ENCODE data around the gene ZMIZ1.

ZMIZ1 gene

DNA sequence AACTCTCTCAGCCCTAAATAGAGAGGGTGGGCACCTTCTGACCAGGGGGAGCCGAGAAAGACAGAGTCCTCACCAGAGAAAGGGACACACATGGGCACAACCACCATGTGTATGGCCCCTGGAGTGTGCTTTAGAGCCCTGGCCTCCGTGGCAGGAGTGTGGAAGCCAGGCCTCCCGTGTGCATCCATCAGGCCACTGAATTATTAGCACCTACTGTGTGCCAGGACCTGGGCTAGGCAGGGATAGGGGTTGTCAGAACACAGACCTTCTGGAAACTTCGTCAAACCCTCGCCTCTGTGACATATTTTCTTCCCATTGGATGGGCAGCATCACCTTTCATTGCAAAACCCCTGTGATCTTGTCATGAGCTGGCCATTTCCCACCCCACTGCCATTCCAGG lies 78.5 kb downstream of the ZMIZ1 start:
- no peaks in the 10 kb centered on the region for H3K36me3 ChIP-seq (ENCODE audit: control insufficient read depth, insufficient read depth, low read length)

DNA sequence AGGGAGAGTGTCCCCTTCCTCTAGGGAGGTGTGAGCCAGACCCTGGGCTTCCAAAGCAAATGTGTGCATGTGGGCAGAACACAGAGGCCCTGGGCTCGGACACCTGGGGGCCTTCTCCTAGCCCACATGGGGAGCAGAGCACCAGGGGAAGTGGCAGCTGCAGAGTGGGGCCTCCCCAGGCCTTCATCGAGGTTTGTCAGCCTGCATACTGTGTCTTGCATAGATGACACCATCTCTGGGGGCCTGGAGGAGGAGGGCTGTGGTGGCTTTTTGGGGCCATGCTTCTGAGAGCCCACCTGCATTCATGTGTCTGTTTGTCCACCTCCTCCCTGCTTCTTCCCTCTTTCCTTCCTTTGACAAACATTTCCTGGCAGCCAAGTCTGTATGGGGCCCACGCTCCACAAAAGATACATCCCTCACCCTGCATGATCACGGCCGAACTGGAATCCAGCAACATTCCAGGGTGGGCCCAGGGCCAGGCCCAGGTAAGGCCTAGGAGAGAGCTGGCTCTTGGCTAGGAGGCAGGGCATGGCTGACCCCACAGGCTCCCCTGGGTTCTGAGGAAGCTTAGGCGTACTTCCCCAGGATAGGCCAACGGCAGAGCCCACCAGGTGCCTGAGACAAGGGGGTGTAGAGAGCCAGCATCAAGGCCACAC lies 79.2 kb downstream of the ZMIZ1 start:
- H3K27me3 ChIP-seq (replicated peaks; ENCODE audit: control insufficient read depth, insufficient read depth, low read length) = no peaks in the 10 kb centered on the region; the same call in 1 of the 2 replicates
- H3K36me3 ChIP-seq (ENCODE audit: control insufficient read depth, insufficient read depth, low read length) = no peaks in the 10 kb centered on the region
- no peak for DNase-seq (ENCODE audit: extremely low read depth, insufficient read length)
- no peak overlapping the region for H3K4me3 ChIP-seq (replicated peaks; ENCODE audit: low read depth, low read length)
- TF ChIP-seq, protein P1, sequence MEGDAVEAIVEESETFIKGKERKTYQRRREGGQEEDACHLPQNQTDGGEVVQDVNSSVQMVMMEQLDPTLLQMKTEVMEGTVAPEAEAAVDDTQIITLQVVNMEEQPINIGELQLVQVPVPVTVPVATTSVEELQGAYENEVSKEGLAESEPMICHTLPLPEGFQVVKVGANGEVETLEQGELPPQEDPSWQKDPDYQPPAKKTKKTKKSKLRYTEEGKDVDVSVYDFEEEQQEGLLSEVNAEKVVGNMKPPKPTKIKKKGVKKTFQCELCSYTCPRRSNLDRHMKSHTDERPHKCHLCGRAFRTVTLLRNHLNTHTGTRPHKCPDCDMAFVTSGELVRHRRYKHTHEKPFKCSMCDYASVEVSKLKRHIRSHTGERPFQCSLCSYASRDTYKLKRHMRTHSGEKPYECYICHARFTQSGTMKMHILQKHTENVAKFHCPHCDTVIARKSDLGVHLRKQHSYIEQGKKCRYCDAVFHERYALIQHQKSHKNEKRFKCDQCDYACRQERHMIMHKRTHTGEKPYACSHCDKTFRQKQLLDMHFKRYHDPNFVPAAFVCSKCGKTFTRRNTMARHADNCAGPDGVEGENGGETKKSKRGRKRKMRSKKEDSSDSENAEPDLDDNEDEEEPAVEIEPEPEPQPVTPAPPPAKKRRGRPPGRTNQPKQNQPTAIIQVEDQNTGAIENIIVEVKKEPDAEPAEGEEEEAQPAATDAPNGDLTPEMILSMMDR (IDR thresholded peaks at IDR 0.05; ENCODE audit: insufficient read depth, low read length, poor library complexity, severe bottlenecking) = no peak

More for the DNA sequence above, 78.5 kb downstream of the ZMIZ1 start:
- Histone ChIP-seq H3K27me3 (replicated peaks; ENCODE audit: control insufficient read depth, insufficient read depth, low read length) (no peaks in the 10 kb centered on the region; the same call in 1 of the 2 replicates), H3K4me3 (replicated peaks; ENCODE audit: low read depth, low read length) (no peak overlapping the region)
- TF ChIP-seq, protein P1 (IDR thresholded peaks at IDR 0.05; ENCODE audit: insufficient read depth, low read length, poor library complexity, severe bottlenecking) = no peak
- DNase-seq (ENCODE audit: extremely low read depth, insufficient read length) = no peak

DNA sequence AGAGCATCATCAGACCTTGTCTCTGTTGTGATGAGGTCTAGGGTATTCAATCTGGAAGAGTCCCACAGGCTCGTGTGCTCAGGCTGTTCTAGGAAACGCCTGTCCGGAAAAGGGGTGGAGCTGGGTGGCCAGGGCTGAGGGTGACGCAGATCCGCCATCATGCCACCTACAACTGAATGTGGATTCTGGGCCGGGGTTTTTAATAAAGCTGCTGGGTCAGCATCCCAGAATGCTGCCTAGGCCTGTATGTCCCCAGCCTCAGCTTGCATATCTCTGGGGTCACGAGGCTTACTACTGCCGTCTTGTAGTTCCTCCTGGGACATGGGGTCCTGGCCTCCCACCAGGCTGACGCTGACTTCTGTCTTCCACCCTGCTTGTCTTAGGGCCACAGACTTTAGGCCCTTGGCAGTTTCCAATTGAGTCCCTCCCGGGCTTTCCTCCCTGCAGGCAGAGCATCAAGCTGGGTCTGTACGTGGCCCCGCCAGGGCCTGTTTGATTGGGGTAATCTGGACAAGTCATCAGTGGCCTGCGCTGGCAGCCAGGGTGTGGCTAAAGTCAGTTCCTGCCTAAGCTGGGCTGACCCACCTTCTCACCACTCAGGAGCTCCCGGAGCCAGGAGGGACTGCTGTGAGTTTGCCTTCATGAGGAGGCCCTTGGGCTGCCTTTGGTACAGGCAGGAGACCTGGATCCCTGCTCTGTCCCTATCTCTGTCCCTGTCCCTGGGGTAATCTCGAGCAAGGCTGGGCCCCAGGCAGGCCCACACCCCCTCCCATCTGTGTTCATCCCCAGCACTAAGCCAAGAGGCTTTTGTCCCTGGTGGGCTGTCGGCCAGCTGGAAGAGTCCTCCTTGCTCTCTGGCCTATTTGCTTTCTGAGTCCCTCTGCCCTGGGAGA lies 79.9 kb downstream of the ZMIZ1 start:
- H3K27me3 ChIP-seq (replicated peaks; ENCODE audit: control insufficient read depth, insufficient read depth, low read length) = no peaks in the 10 kb centered on the region
- no peaks in the 10 kb centered on the region for H3K36me3 ChIP-seq (ENCODE audit: control insufficient read depth, insufficient read depth, low read length)
- DNase-seq (ENCODE audit: extremely low read depth, insufficient read length) = no peak
- TF ChIP-seq, protein P1 (IDR thresholded peaks at IDR 0.05; ENCODE audit: insufficient read depth, low read length, poor library complexity, severe bottlenecking) = no peak
- H3K4me3 ChIP-seq (replicated peaks; ENCODE audit: low read depth, low read length) = no peak overlapping the region

DNA sequence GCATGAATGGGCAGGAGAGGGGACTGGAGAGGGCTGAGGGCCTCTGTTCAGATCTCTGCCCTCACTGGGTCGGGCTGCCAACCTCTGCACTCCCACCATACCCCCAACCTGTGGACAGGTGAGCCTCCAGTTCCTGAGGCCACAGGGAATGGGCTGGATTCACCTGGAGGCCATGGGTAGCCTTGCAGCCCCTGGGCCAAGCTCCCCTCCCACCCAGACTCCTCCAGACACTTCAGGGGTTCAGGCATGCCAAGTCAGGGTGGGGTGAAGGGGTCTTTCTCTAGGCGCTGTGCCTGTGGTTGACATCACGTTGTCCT lies 80.5 kb downstream of the ZMIZ1 start:
- H3K27me3 ChIP-seq (replicated peaks; ENCODE audit: control insufficient read depth, insufficient read depth, low read length) = no peaks in the 10 kb centered on the region
- H3K4me3 ChIP-seq (replicated peaks; ENCODE audit: low read depth, low read length) = no peak overlapping the region
- no peak for DNase-seq (ENCODE audit: extremely low read depth, insufficient read length)
- TF ChIP-seq, protein P1 (IDR thresholded peaks at IDR 0.05; ENCODE audit: insufficient read depth, low read length, poor library complexity, severe bottlenecking) = no peak
- no peaks in the 10 kb centered on the region for H3K36me3 ChIP-seq (ENCODE audit: control insufficient read depth, insufficient read depth, low read length)

DNA sequence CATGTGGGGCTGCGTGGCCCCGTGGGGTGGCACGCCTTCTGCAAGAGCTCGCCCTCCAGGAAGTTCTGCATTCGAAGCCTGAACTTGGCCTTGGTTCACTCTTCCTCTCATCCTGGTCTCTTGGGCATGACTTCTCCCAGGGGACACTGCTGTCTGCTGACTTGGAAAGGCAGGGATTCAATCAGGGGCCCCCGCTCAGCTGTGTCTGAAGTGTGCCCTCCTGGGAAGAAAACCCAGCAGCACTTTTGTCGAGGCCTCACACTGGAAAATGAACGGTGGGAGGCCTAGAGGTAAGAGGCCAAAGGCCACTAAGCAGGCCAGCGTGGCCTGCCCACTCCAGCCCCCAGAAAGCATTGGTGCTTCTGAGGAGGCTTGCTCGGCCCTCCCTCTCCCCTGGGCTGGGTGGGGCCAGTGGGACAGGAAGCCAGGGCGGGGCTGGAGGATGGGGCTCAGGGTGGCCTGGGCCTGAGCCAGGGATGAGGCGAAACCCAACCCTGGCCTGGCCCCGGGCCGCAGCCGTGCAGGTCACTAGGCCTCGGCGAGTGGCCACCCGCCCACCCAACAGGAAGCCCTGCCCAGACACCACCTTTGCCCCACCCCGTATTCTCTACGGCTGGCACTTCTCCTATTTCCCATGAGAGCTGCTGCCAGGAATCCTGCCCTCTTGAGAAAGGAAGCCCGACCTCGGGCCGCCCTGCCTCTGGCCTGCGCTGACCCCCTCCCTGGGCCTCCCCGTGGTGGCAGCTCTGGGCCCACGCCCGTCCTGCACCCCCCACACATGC lies 81.1 kb downstream of the ZMIZ1 start:
- TF ChIP-seq, protein P1 (IDR thresholded peaks at IDR 0.05; ENCODE audit: insufficient read depth, low read length, poor library complexity, severe bottlenecking) = no peak
- Histone ChIP-seq H3K27me3 (replicated peaks; ENCODE audit: control insufficient read depth, insufficient read depth, low read length) (no peaks in the 10 kb centered on the region), H3K36me3 (ENCODE audit: control insufficient read depth, insufficient read depth, low read length) (no peaks in the 10 kb centered on the region), H3K4me3 (replicated peaks; ENCODE audit: low read depth, low read length) (no peak overlapping the region)
- DNase-seq (ENCODE audit: extremely low read depth, insufficient read length) = no peak
